HG03060 (cell line): ENCODE data around the gene MMRN1.

Experiments
- ATAC-seq: cut with Tn5 transposase; IDR thresholded peaks from one replicate; pipeline ENCODE4 v1.9.1; 2021; ENCODE audit warnings: low read depth, moderate number of reproducible peaks; ENCODE audit not compliant: unreplicated experiment

MMRN1 gene

GRCh38 chr4:89894649-89895550 lies at the start of gene MMRN1:
MMRN1 (plus strand) TSS chr4:89894854; CDS start chr4:89894972, 118 bp downstream.
- peak; percentile 46 for ATAC-seq

GRCh38 chr4:89847571-89848325 lies 46.9 kb upstream of the MMRN1 start:
- no peak for ATAC-seq

- no peak for ATAC-seq
Measured at GRCh38 chr4:89855236-89855635, 39.4 kb upstream of the MMRN1 start.

GRCh38 chr4:89860971-89861370 lies 33.7 kb upstream of the MMRN1 start:
- no peak for ATAC-seq

GRCh38 chr4:89863533-89863932 lies 31.1 kb upstream of the MMRN1 start:
- ATAC-seq, result no peak

GRCh38 chr4:89868276-89868675 lies 26.4 kb upstream of the MMRN1 start:
- no peak for ATAC-seq

GRCh38 chr4:89868999-89869589 lies 25.6 kb upstream of the MMRN1 start:
- no peak for ATAC-seq

- no peak for ATAC-seq
Measured at GRCh38 chr4:89871211-89871610, 23.4 kb upstream of the MMRN1 start.

GRCh38 chr4:89876548-89876947 lies 18.1 kb upstream of the MMRN1 start:
- no peak for ATAC-seq

- ATAC-seq, result no peak
Measured at GRCh38 chr4:89878611-89879010, 16.0 kb upstream of the MMRN1 start.

GRCh38 chr4:89879215-89879614 lies 15.4 kb upstream of the MMRN1 start:
- ATAC-seq, result no peak

GRCh38 chr4:89889289-89889688 lies 5.4 kb upstream of the MMRN1 start:
- ATAC-seq, result no peak

GRCh38 chr4:89897867-89898266 lies 3.2 kb downstream of the MMRN1 start:
- ATAC-seq, result no peak

GRCh38 chr4:89898304-89898716 lies 3.7 kb downstream of the MMRN1 start:
- no peak for ATAC-seq

GRCh38 chr4:89899152-89899551 lies 4.5 kb downstream of the MMRN1 start:
- no peak for ATAC-seq

GRCh38 chr4:89899854-89900253 lies 5.2 kb downstream of the MMRN1 start:
- no peak for ATAC-seq

GRCh38 chr4:89901808-89902431 lies 7.3 kb downstream of the MMRN1 start:
- ATAC-seq, result peak; percentile 79

- no peak for ATAC-seq
Measured at GRCh38 chr4:89904524-89904923, 9.9 kb downstream of the MMRN1 start.

- ATAC-seq, result no peak
Measured at GRCh38 chr4:89906316-89906715, 11.7 kb downstream of the MMRN1 start.

GRCh38 chr4:89906777-89907521 lies 12.3 kb downstream of the MMRN1 start:
- no peak for ATAC-seq
